ENCODE data around the gene SEMA3B.
"Not testable (repeated sequence)": the region's sequence is repeated elsewhere in the genome, so short reads cannot be mapped to it uniquely, and the experiment has no call there.

SEMA3B gene

DNA sequence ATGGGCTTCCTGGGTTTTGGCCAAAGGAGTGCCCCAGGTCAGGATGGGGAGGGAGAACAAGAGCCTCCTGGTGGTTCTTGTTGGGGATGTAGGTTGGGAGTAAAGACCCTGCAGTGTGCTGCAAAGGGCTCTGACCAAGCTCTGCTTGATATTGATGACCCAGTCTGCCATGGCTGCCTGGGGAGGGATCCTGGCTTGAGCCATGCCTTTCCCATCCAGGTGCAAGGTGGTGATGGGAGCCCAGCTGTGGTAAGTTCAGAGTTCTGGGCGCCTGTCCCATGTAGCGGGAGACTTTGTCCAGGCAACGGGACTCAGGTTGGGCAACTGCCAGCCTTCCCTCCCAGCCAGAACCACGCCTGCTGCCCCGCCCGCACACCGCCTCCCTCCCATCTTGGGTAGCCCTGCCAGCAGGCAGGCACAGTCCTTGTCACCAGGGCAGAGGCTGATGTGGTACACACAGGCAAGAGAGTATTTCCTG is 30.4 kb upstream of the SEMA3B start:
- FAIRE-seq = no peak

- FAIRE-seq = no peak
These were observed 29.3 kb upstream of the SEMA3B start for GRCh38 chr3:50239649-50240048.

DNA sequence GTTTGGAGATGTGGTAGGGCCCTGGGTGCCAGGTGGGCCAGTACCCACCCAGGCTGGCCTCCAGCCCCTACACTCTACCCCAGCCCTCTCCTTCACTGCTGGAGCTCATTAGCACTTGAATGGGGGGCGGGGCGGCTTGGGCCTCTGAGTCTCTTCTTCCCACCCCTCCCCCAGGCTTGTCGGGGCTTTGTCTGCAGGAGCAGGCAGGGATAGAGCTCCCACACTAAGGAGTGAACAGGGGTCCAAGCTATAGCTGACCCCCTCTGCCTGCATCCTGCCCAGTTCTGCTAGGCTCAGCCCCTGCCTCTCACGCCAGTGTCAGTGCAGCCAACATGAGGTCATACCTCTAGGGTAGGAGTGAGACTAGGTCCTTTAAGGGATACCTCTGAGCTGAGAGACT is 27.8 kb upstream of the SEMA3B start:
- no peak for FAIRE-seq

GRCh38 chr3:50241713-50242380 is 27.1 kb upstream of the SEMA3B start:
- no peak for FAIRE-seq

DNA sequence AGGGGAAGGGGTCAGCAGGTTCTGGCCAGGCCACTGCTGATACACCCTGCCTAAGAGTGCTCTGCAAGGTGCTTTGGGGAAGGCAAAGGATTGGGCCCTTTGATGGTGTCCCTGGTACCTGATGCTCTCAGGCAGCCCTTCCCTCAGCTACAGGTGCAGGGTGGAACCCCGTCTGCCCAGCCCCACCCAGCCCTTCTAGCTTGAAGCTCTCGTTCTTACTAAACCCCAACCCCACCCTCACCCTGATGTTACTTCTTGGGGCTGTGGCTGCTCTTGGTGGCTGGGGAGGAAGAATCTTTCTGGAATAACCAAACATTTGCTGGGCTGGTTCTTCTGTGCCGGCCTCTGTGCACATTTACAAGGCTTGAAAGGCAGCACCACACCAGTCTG is 26.6 kb upstream of the SEMA3B start:
- no peak for FAIRE-seq

- FAIRE-seq = no peak
These were observed 25.9 kb upstream of the SEMA3B start for GRCh38 chr3:50242851-50243542.

DNA sequence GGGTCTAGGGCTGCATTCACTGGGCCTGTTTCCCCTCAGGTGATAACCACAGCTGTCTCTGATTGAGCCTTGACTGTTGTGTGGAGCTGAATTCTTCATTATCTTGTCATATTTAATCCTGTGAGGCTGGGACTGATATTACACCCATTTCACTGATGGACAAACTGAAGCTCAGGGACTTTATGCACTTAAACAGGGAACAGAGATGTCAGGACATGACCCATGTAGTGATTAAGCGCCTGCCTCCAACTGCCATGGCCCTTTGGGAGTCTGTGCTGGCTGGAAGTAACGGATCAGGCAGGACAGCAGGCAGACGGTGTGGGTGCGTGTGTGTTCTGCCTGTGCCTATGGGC is 25.4 kb upstream of the SEMA3B start:
- FAIRE-seq = no peak

GRCh38 chr3:50244813-50245212 is 24.1 kb upstream of the SEMA3B start:
- FAIRE-seq = not testable (repeated sequence)

- FAIRE-seq = no peak
These were observed 23.6 kb upstream of the SEMA3B start for GRCh38 chr3:50245251-50245745.

- FAIRE-seq = no peak
These were observed 23.0 kb upstream of the SEMA3B start for GRCh38 chr3:50245831-50246516.

GRCh38 chr3:50246517-50246954 is 22.4 kb upstream of the SEMA3B start:
- FAIRE-seq = no peak

- no peak for FAIRE-seq
These were observed 20.6 kb upstream of the SEMA3B start for GRCh38 chr3:50248387-50248786.

- FAIRE-seq = no peak
These were observed 19.5 kb upstream of the SEMA3B start for GRCh38 chr3:50249457-50249856.

GRCh38 chr3:50250514-50250913 is 18.4 kb upstream of the SEMA3B start:
- FAIRE-seq = no peak

- no peak for FAIRE-seq
These were observed 17.7 kb upstream of the SEMA3B start for GRCh38 chr3:50251220-50251619.

- no peak for FAIRE-seq
These were observed 14.2 kb upstream of the SEMA3B start for GRCh38 chr3:50254577-50255250.

DNA sequence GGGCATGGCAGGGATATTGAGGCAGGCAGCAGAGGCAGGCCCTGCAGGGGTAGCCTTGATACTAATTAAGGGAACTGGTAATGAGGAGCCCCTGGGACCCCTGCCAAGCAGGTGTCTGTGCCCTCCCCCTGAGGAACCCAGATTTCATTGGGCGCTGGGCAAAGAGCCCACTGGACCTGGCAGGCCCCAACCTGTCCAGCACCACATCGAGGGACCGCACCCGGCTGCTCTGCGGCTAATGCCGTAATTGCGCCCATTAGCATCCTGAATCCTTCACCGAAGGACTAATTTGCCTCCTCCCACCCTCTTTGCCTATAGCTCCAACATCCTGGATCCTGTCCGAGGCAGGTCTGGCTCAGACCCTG is 13.7 kb upstream of the SEMA3B start:
- FAIRE-seq = no peak

GRCh38 chr3:50256978-50257890 is 11.7 kb upstream of the SEMA3B start:
- no peak for FAIRE-seq

- FAIRE-seq = no peak
These were observed 10.8 kb upstream of the SEMA3B start for GRCh38 chr3:50258029-50258680.

- FAIRE-seq = no peak
These were observed 10.0 kb upstream of the SEMA3B start for GRCh38 chr3:50258979-50259378.

GRCh38 chr3:50259432-50260026 is 9.4 kb upstream of the SEMA3B start:
- FAIRE-seq = no peak
